Neural cell (in vitro differentiated cells): ENCODE results near the gene CGNL1.

Experiments
- EP300 ChIP-seq: fragments of 450-650 bp; conservative IDR thresholded peaks from 2 replicates; pipeline ENCODE4 v1.6.1; 2014; ENCODE audit warnings: antibody characterized with exemption, mild to moderate bottlenecking, moderate library complexity; ENCODE audit not compliant: poor library complexity, severe bottlenecking
- EZH2 ChIP-seq: fragments of 200-600, 300-800 bp; shearing (Covaris generic), sonication (generic); IDR thresholded peaks from 2 replicates; pipeline ENCODE4 v1.6.1; 2014; ENCODE audit warnings: antibody characterized with exemption, low read length, borderline replicate concordance, mild to moderate bottlenecking; ENCODE audit not compliant: insufficient read depth, poor library complexity, severe bottlenecking
- POLR2AphosphoS5 ChIP-seq: IDR thresholded peaks from 2 replicates; pipeline ENCODE4 v1.6.1; 2012
- RAD21 ChIP-seq: fragments of 450-650 bp; conservative IDR thresholded peaks from 2 replicates; pipeline ENCODE4 v1.6.1; 2014; ENCODE audit warnings: antibody characterized with exemption, mild to moderate bottlenecking, moderate library complexity
- REST ChIP-seq: IDR thresholded peaks from 2 replicates; pipeline ENCODE4 v1.6.1; 2012; ENCODE audit warnings: borderline replicate concordance
- SMC3 ChIP-seq: fragments of 450-650 bp; conservative IDR thresholded peaks from 2 replicates; pipeline ENCODE4 v1.6.1; 2014; ENCODE audit warnings: antibody characterized with exemption, mild to moderate bottlenecking, moderate library complexity; ENCODE audit not compliant: poor library complexity
- TF ChIP-seq, protein P1 (sequence below): fragments of 450-650 bp; IDR thresholded peaks from 2 replicates; pipeline ENCODE4 v1.5.1; 2014; ENCODE audit warnings: antibody characterized with exemption, mild to moderate bottlenecking, moderate library complexity; ENCODE audit not compliant: poor library complexity, severe bottlenecking

GRCh38 chr15:57384024-57384423 is 7.7 kb downstream of the CGNL1 start:
- TF ChIP-seq, protein P1, sequence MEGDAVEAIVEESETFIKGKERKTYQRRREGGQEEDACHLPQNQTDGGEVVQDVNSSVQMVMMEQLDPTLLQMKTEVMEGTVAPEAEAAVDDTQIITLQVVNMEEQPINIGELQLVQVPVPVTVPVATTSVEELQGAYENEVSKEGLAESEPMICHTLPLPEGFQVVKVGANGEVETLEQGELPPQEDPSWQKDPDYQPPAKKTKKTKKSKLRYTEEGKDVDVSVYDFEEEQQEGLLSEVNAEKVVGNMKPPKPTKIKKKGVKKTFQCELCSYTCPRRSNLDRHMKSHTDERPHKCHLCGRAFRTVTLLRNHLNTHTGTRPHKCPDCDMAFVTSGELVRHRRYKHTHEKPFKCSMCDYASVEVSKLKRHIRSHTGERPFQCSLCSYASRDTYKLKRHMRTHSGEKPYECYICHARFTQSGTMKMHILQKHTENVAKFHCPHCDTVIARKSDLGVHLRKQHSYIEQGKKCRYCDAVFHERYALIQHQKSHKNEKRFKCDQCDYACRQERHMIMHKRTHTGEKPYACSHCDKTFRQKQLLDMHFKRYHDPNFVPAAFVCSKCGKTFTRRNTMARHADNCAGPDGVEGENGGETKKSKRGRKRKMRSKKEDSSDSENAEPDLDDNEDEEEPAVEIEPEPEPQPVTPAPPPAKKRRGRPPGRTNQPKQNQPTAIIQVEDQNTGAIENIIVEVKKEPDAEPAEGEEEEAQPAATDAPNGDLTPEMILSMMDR = no peak
- TF ChIP-seq POLR2AphosphoS5 = no peak
- no peak for TF ChIP-seq EZH2
- TF ChIP-seq EP300 = no peak
- no peak for TF ChIP-seq RAD21
- TF ChIP-seq SMC3 = no peak
- TF ChIP-seq REST = no peak
